ENCODE measurements around the gene BFAR.
"Not testable (repeated sequence)": the region's sequence is repeated elsewhere in the genome, so short reads cannot be mapped to it uniquely, and the experiment has no call there.

Gene BFAR

GRCh38 chr16:14701859-14702258 lies 69.1 kb downstream of the BFAR start:
- not testable (repeated sequence) for DNase-seq

DNA sequence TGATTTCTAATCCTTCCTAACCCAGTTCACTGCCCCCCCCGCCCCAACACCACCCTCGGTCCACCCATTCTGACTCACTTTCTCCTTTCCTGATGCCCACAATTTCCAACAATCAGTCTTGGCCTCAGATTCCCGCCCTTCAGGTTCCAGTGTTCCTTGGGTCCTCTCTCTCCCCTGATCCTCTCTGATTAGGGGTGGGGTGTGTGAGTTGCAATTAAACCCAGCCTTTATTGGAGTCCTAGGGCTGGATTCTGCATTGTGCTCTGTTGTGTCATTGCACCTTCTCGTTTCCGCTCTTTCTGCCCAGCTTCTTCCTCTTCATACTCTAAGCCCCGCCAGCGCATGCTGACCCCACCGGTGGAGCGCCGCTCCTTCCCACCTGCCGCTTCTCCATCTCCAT lies 69.9 kb downstream of the BFAR start:
- DNase-seq = not testable (repeated sequence)

GRCh38 chr16:14703156-14704011 lies 70.6 kb downstream of the BFAR start, which contains the start of gene NPIPA3:
TSS of gene NPIPA3 (plus strand) at chr16:14703411. CDS start at chr16:14708944, 5,533 bp downstream.
- DNase-seq = not testable (repeated sequence)
